ENCODE measurements around the gene TAS2R14. TPM values are rescaled to one million over a fixed set of nuclear protein-coding genes. Genes with fewer than 3 reads are reported as not detected.
A peak's percentile ranks its signal among the peaks of the same experiment; 100 is the strongest.

Gene TAS2R14
- total and polyA plus RNA-seq, 2 of the 13 experiments (the other 11 are each of a cell fraction or from before 2014, with no cell fraction given): 1.1 to 2.3 TPM

GRCh38 chr12:10891937-10892336, 47.1 kb downstream of the TAS2R14 start (continued):
- TF ChIP-seq ZNF660 (CRISPR knock-in tag; IDR thresholded peaks at IDR 0.05; ENCODE audit: borderline replicate concordance, low read depth): no peak
- no peak for TF ChIP-seq ZNF564 (CRISPR knock-in tag; IDR thresholded peaks at IDR 0.05)
- TF ChIP-seq JDP2 (CRISPR knock-in tag; IDR thresholded peaks at IDR 0.05; ENCODE audit: borderline replicate concordance): no peak; the same call in 1 of the 2 replicates
- TF ChIP-seq IKZF1 (IDR thresholded peaks at IDR 0.05): no peak
- no peak for TF ChIP-seq ETS1 (CRISPR knock-in tag; IDR thresholded peaks at IDR 0.05)
- no peak for TF ChIP-seq HNRNPUL1 (IDR thresholded peaks at IDR 0.05; ENCODE audit: low read depth, low read length)
- TF ChIP-seq KAT8 (CRISPR knock-in tag; IDR thresholded peaks at IDR 0.05): peak; percentile 73
- peak; percentile 96; the same call in 1 of the 2 replicates for TF ChIP-seq SOX5 (CRISPR knock-in tag; IDR thresholded peaks at IDR 0.05; ENCODE audit: borderline replicate concordance)
- no peak for TF ChIP-seq ZNF740 (CRISPR knock-in tag; IDR thresholded peaks at IDR 0.05)
- peak; percentile 90 for TF ChIP-seq MEF2D (CRISPR knock-in tag; IDR thresholded peaks at IDR 0.05)
- peak; percentile 67; the same call in 1 of the 2 replicates for TF ChIP-seq HBP1 (CRISPR knock-in tag; IDR thresholded peaks at IDR 0.05; ENCODE audit: low read depth)
- TF ChIP-seq FOSL1 (CRISPR knock-in tag; IDR thresholded peaks at IDR 0.05; ENCODE audit: borderline replicate concordance): no peak
- TF ChIP-seq NFKBIZ (CRISPR knock-in tag; IDR thresholded peaks at IDR 0.05): peak; percentile 84; the same call in 1 of the 2 replicates
- no peak for TF ChIP-seq U2AF2 (IDR thresholded peaks at IDR 0.05; ENCODE audit: low read depth, low read length)
- TF ChIP-seq PBX3 (CRISPR knock-in tag; IDR thresholded peaks at IDR 0.05; ENCODE audit: borderline replicate concordance): no peak
- TF ChIP-seq TEAD2 (CRISPR knock-in tag; IDR thresholded peaks at IDR 0.05): no peak
- 0 out of 2 replicates have a peak, but pooled peaks have one; percentile 28 for TF ChIP-seq ZBTB7B (CRISPR knock-in tag; IDR thresholded peaks at IDR 0.05)
- no peak for TF ChIP-seq PRPF4 (IDR thresholded peaks at IDR 0.05; ENCODE audit: low read depth, low read length, poor library complexity, severe bottlenecking)
- no peak for TF ChIP-seq IKZF4 (CRISPR knock-in tag; IDR thresholded peaks at IDR 0.05; ENCODE audit: borderline replicate concordance, low read depth, not compliant biosample characterization)
- TF ChIP-seq E2F5 (CRISPR knock-in tag; conservative IDR thresholded peaks at IDR 0.05): no peak
- no peak for TF ChIP-seq CBX1 (IDR thresholded peaks at IDR 0.05; ENCODE audit: low read depth)
- TF ChIP-seq ZFP41 (CRISPR knock-in tag; IDR thresholded peaks at IDR 0.05; ENCODE audit: borderline replicate concordance): no peak
- TF ChIP-seq ZNF136 (CRISPR knock-in tag; IDR thresholded peaks at IDR 0.05; ENCODE audit: low read depth): no peak
- TF ChIP-seq CTCF (CRISPR knock-in tag; IDR thresholded peaks at IDR 0.05): no peak
- TF ChIP-seq ZNF260 (CRISPR knock-in tag; IDR thresholded peaks at IDR 0.05; ENCODE audit: borderline replicate concordance, low read depth): no peak
- peak; percentile 96 for TF ChIP-seq TOE1 (CRISPR knock-in tag; IDR thresholded peaks at IDR 0.05)
